CD4-positive, alpha-beta T cell treated with Interleukin-1 beta for 1 hour (primary cell): ENCODE measurements around the gene TAF6L.
"Not testable (repeated sequence)": the region's sequence is repeated elsewhere in the genome, so short reads cannot be mapped to it uniquely, and the experiment has no call there.

Experiments
- DNase-seq, 2 donors: peaks; one replicate each; pipeline ENCODE4 v3.0.0-alpha.2; 2020 to 2022

The TAF6L gene

DNA sequence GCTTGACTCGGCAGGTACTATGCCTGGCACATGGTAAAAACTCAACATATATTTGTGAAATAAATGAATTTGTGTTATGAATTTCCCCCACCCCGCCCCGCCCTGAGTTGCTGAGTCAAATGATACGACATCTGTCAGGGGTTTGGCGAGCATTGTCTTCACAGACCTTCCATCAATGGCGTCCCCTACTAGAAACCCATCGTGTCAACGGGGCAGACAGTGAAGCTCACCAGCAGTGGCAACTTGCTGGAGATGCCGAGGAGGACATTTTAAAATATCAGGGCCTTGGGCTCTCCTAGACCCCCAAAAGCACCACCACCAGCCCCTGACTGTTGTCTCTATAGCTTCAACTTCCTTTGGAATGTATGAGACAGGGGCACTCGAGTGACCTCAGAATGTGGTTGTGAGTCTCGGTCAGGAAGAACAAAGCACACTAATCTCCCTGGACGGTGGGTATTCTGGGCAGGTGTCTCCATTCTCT, 34.8 kb downstream of the TAF6L start:
- DNase-seq = peak; percentile 35 to 37

DNA sequence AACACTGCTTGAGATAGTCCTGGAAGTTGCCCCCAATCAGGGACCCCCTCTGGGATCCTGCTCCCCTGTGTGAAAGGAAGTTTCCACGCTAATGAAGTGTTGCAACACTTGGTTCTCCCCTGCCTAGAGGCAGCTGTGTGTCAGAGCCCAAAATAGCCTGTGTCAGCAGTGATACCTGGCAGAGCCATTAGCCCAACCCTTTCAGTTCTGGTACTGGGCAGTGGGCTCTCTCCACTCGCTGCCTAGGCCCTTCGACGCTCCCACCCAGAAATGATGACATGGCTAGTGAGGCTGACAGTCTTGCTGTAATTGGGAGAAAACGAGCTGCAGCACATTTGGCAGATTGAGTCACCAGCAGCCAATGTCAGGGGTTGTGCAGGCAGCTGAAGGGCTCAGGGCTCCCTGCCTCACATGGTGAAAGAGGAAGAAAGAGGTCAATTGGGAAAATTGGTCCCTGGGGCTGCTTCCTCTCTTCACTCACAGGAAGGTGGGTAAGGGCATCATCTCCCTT, 35.5 kb downstream of the TAF6L start:
- peak in 1 of 2 donors; percentile 69 for DNase-seq

DNA sequence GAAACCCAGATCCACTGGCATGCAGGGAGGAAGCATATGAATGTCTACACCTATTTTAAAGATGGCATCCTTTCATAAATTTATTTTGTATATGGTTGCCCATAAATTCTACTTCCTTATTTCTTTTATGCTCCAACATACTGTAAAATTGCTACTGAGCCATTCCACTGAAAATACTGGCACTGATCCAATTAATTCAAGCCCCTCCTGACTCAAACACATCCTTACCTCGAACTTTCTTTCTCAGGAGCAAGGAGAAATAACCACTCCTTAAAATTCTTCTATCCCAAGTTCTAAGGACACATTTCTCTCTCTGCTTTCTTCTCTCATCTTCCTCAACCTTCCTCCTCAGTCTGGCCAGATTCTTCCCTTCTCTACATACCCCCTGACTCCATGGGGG, 39.6 kb downstream of the TAF6L start:
- DNase-seq = no peak

DNA sequence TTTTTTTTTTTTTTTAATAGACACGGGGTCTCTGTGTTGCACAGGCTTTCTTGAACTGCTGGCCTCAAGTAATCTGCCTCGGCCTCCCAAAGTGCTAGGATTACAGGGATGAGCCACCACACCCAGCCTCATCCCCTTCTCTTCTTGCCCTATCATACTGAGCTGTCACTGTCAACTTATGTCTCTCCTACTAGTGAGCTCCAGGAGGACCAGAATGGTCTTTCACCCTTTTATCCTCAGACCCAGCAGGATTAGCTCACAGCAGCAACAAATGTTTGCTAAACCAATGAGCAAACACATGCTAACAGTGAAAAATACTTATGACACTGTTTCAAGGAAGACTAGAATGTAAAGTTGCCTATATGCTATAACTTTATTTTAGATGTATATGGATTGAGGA, 40.5 kb downstream of the TAF6L start:
- DNase-seq = no peak

DNA sequence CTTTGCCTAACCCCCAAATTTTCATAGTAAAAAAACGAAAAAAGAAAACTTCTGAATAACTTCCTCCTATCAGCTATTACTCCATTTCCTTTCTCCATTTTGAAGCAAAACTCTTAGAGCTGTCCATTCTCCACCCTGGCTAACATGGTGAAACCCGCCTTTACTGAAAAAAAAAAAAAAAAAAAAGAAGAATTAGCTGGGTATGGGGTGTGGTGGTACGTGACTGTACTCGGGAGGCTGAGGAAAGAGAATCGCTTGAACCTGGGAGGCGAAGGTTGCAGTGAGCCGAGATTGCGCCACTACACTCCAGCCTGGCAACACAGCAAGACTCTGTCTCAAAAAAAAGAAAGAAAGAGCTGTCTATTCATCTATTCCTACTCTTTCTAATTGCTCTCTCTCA, 45.4 kb downstream of the TAF6L start:
- peak in 1 of 2 donors; percentile 62 for DNase-seq

DNA sequence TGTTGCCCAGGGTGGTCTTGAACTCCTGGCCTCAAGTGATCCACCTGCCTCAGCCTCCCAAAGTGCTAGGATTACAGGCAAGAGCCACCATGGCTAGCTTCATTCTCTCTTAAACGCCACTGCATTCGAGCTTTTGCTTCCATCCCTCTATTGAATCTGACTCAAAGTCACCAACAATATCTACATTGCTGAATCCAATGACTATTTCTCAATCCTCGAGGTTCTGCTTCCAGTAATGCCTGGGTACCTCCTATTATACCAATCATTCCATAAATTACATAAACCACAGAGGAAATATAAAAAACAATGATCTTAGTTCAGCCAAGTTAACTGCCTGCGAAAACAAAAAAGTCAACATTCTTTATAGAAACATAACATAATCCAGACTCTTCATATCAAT, 45.9 kb downstream of the TAF6L start:
- no peak for DNase-seq

DNA sequence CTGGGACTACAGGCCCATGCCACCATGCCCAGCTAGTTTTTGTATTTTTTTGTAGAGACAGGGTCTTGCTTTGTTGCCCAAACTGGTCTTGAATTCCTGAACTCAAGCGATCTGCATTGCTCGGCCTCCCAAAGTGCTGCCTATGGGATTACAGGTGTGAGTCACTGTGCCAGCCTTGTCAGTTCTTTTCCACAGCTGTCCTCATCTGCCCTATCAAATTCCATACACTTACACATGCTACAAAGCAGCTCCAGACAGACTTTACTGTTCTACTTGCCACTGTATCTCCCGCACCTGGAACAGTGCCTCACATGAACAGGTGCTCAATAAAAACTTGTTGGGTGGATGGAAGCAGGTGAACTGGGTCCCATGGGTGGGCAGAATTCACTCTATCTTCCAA, 52.5 kb downstream of the TAF6L start:
- no peak for DNase-seq

DNA sequence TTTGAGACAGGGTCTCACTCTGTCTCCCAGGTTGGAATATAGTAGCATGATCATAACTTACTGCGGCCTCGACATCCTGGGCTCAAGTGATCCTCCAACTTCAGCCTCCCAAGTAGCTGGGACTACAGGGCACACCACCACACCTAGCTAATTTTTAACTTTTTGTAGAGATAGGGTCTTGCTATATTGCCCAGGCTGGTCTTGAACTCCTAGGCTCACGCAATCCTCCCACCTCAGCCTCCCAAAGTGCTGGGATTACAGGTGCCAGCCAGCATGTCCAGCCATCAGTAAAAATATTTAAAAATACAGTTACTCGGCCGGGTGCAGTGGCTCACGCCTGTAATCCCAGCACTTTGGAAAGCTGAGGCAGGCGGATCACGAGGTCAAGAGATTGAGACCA, 56.9 kb downstream of the TAF6L start:
- DNase-seq = not testable (repeated sequence)

DNA sequence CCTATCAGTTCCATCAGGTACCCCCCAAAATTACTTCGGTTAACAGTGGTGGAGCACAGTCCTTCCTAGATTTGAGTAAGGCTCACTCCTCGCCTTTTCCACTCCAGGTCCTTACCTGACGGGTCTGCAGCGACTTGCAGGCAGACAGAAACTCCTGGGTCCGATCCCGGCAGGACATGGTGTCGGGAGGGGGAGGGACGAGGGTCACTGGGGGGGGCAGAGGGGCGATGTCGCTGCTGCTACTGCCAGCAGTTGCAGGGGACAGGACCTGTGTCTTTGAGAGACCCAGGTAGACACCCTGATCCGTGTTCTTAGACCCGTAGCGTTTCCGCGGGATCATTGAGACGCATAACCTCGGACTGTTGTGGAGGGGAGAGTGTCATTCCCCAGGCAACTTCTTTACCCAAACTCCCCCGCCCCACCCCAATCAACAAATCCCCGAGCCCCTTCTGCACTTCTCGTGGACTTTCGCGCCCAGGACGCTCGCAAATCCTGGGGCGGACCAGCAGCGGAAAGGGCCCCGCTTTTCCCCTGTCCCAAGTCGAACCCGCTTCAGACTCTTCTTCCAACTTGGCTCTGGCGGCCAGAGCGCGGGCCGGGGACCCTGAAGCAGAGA, 59.8 kb downstream of the TAF6L start:
- peak in 1 of 2 donors; percentile 23 for DNase-seq

DNA sequence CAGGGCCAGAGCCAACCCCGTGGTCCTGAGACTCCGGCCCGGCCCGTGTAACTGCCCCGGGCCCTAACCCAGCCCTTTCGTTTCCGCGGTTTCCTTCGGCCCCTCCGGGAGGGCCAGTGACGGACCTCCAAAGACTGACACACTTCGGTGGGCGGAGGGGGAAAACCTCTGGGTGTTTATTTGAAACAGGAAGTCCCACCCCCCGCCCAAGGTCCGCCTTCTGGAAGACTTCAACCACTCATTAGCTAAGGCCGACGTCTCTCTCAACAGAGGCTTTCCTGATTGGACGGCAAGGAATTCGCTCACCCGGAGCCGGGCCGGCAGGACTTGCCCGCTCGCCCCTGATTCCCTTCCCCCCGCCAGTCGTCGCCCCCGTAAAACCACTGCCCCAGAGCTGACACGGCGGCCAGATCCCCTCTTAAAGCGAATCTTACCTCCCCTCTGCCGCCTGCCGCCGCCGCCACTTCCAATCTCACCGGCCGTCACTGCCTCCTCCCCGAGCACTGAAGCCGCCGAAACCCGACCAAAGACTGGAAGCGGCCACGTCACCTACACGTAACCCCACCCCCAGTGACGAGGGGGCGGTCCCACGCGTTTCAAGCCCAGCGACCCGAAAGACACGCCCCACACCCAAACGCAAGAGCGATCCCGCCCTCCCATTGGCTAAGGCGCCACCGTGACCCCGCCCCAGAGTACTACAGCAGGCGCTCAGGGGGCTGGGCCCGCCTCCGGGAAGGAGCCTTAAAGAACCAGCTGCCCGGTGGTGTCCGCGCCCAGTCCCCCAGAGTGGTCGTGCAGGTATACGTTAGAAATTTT, 60.5 kb downstream of the TAF6L start, which contains the start of gene STX5:
Gene STX5, minus strand, starts transcription at position 532 of the 816 bp plus-strand sequence. CDS start 808 bp downstream, outside the sequence.
- DNase-seq = peak; percentile 98 to 99

DNA sequence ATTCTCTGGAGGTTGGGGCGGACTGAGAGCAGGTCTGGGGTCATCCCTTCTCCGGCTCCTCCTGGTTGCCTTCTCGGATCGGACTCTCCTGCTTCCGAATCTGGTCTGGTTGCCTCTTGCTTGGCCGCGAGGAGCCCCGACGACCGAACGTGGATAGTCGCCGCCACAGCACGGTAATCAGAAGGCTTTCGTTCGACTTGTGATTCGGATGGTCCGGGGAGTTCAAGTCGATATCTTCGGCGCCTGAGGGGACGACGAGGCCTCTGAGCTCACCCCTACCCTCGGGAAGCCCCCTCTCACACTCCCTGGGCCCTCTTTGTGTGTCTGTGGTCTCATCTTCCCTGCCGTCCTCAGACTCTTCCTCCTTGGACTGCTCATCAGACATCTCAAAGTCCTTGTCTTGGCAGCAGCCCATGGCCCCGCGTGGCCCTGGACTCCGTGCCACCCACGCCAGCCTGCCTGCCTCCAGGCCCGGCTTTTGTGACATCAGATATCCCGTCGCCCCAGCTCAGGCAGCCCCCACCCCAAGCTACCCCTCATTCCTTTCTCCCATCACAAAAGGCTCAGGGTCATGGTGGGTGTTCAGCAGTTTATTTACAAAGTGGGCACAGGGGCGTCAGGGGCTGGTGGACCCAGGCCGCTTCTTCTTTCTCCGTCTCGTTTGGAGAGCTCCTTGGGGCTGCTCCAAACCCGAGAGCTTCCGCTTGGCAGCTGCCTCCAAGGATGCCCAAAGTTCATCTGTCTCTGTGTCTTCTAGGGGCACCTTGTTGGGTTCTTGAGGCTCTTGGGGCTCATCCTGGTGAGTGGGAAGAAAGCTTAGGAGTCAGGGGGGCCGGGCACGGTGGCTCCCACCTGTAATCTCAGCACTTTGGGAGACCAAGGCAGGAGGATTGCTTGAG, 61.4 kb downstream of the TAF6L start, which contains the start of gene TEX54:
Gene TEX54, minus strand, starts transcription at position 506 of the 899 bp plus-strand sequence.
- DNase-seq = no peak

DNA sequence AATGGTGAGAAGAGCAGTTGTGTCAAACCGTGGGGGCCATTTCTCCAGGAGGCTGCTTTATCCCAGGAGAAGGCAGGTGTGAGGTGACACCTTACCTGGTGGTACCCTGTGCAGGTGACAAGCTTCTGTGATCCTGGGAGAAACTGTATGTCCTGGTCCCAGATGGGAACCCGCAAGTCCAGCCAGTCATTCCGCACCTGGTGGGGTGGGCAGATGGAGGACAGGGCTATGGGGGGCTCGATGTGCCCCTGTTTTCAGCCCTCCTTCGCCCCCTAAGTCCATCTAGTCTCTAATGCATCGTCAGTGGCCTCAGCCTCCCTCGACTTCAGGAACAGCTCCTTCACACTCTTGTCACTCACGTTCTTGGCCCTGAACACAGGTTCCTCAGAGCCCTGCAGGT, 64.1 kb downstream of the TAF6L start:
- DNase-seq = no peak
